MCF 10A (cell line): ENCODE results near the gene MORN5. TPM values are rescaled to one million over a fixed set of nuclear protein-coding genes. Genes with fewer than 3 reads are reported as not detected.

Experiments
- BruUV-seq: library from RNA; stranded (reverse); fragments of 400-500 nt; replicated peaks from 2 replicates; lab custom pipeline; 2021; lab: Mats Ljungman, UMichigan
- CTCF ChIA-PET: fragments of 300-600 bp; sonication (Branson Sonifier 250); formaldehyde crosslinking; extraction: SDS; loops from one replicate; lab custom pipeline; 2021; ENCODE audit warnings: antibody characterized with exemption, inconsistent platforms; lab: Yijun Ruan, JAX
- POLR2A ChIA-PET: fragments of 300-600, 350-650 bp; sonication (Branson Sonifier 250); formaldehyde crosslinking; extraction: SDS; loops from one replicate; lab custom pipeline; 2020; ENCODE audit warnings: antibody characterized with exemption, inconsistent platforms; lab: Yijun Ruan, JAX
- DNase-seq: peaks from one replicate; pipeline ENCODE4 v3.0.0-alpha.2; 2018; ENCODE audit not compliant: unreplicated experiment
- H3K27ac Mint-ChIP-seq: one replicate; pipeline ENCODE4 v1.8.0; 2022; ENCODE audit warnings: mild to moderate bottlenecking, low read depth, mixed read lengths; ENCODE audit not compliant: unreplicated experiment
- H3K27me3 Mint-ChIP-seq: one replicate; pipeline ENCODE4 v1.8.0; 2022; ENCODE audit warnings: mixed read lengths; ENCODE audit not compliant: insufficient read depth, unreplicated experiment
- H3K36me3 Mint-ChIP-seq: one replicate; pipeline ENCODE4 v1.8.0; 2022; ENCODE audit warnings: mild to moderate bottlenecking, moderate library complexity, mixed read lengths; ENCODE audit not compliant: insufficient read depth, unreplicated experiment
- H3K4me1 Mint-ChIP-seq: one replicate; pipeline ENCODE4 v1.8.0; 2022; ENCODE audit warnings: mixed read lengths; ENCODE audit not compliant: insufficient read depth, unreplicated experiment
- H3K4me3 Mint-ChIP-seq: one replicate; pipeline ENCODE4 v1.8.0; 2022; ENCODE audit warnings: mild to moderate bottlenecking, moderate library complexity, mixed read lengths; ENCODE audit not compliant: unreplicated experiment
- H3K9me3 Mint-ChIP-seq: one replicate; pipeline ENCODE4 v1.8.0; 2022; ENCODE audit warnings: mixed read lengths; ENCODE audit not compliant: unreplicated experiment
- intact Hi-C: fragments of 100-400 bp; cut with micrococcal nuclease; formaldehyde crosslinking; loops from 2 replicates; pipeline ENCODE4 v1.14.1; 2022
- total RNA-seq: library from RNA; stranded (reverse); gene quantifications from 2 replicates; pipeline ENCODE4 v1.2.3, GENCODE V29; 2022
- TF ChIP-seq, protein P1 (sequence below): fragments of 200-600 bp; IDR thresholded peaks from one replicate; pipeline ENCODE4 v1.8.0; 2022; ENCODE audit warnings: antibody characterized with exemption, mild to moderate bottlenecking; ENCODE audit not compliant: unreplicated experiment

The MORN5 gene
- total RNA-seq, 1 experiment from 2014 or later = not detected

DNA sequence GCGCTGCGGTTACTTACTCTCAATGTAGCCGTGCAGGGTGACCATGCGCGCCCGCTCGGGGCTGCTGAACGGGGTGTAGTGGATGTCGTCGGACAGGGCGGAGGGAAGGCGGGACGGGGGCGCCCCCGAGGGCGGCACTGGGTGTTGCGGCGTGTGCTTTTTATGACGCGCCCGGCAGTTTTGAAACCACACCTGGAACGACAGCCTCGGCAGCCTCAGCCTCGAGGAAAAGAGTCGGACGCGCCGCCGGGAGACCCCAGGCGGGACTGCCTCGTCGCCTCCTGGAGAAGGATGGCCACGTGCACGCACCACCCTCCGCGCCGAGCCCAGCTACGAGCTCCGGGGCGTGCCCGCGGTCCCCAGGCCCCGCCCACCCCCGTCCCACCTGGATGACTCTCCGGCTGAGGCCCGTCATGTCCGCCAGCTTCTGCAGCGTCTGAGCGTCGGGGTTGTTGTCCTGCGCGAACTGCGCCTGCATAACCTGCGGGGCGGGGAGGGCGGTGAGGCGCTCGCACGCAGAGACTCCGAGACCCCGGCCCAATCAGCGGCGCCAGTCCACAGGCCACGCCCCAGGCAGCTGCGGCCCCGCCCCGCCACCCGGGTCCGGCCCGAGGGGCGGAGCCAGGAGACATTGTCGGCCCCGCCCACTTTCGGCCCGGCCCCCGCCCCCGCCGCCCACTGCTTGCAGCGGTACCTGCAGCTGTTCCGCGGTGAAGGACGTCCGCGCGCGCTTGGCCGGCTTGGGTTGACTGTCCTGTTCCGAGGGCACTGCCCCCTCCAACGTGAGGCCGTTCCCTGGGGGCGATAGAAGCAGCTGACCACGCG lies 54.1 kb downstream of the MORN5 start:
- CTCF ChIA-PET = no interaction called here
- no TSS peak for BruUV-seq
- intact Hi-C loops = no loop called here
- Mint-ChIP-seq H3K36me3 (no peaks in the 10 kb centered on the region), H3K27ac (no peak overlapping the region), H3K9me3 (no peaks in the 10 kb centered on the region), H3K4me3 (no peak overlapping the region), H3K4me1 (peaks cover 8% of the 10 kb centered on the region), H3K27me3 (peaks cover 20% of the 10 kb centered on the region)
- TF ChIP-seq, protein P1, sequence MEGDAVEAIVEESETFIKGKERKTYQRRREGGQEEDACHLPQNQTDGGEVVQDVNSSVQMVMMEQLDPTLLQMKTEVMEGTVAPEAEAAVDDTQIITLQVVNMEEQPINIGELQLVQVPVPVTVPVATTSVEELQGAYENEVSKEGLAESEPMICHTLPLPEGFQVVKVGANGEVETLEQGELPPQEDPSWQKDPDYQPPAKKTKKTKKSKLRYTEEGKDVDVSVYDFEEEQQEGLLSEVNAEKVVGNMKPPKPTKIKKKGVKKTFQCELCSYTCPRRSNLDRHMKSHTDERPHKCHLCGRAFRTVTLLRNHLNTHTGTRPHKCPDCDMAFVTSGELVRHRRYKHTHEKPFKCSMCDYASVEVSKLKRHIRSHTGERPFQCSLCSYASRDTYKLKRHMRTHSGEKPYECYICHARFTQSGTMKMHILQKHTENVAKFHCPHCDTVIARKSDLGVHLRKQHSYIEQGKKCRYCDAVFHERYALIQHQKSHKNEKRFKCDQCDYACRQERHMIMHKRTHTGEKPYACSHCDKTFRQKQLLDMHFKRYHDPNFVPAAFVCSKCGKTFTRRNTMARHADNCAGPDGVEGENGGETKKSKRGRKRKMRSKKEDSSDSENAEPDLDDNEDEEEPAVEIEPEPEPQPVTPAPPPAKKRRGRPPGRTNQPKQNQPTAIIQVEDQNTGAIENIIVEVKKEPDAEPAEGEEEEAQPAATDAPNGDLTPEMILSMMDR = no peak
- POLR2A ChIA-PET = no interaction called here
- no peak for DNase-seq

DNA sequence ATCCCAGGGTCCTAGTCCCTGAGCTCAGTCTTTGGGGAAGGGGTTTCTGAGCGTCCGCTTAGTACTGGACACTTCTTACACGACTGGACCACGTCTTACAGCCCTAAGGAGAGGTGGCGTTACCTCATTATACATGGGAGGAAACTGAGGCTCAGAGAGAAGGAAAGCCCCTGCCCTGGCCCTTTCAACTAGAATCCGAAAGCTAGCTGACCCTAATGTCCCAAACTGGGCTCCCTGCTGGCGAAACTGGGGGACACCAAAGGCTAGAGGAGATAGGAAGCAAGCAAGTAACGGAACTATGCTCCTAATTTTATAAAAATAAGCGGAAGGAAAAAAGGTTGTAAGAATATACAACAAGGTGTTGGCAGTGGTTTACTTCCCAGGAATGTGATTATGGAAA lies 54.8 kb downstream of the MORN5 start:
- H3K4me1 Mint-ChIP-seq = peaks cover 8% of the 10 kb centered on the region
- ChIA-PET CTCF (no interaction called here), POLR2A (no interaction called here)
- H3K27me3 Mint-ChIP-seq = peaks cover 20% of the 10 kb centered on the region
- no TSS peak for BruUV-seq
- no peak overlapping the region for H3K27ac Mint-ChIP-seq
- H3K36me3 Mint-ChIP-seq = no peaks in the 10 kb centered on the region
- H3K9me3 Mint-ChIP-seq = no peaks in the 10 kb centered on the region
- H3K4me3 Mint-ChIP-seq = peak overlapping the region; percentile 23
- TF ChIP-seq, protein P1 = no peak
- intact Hi-C loops = no loop called here
- no peak for DNase-seq

DNA sequence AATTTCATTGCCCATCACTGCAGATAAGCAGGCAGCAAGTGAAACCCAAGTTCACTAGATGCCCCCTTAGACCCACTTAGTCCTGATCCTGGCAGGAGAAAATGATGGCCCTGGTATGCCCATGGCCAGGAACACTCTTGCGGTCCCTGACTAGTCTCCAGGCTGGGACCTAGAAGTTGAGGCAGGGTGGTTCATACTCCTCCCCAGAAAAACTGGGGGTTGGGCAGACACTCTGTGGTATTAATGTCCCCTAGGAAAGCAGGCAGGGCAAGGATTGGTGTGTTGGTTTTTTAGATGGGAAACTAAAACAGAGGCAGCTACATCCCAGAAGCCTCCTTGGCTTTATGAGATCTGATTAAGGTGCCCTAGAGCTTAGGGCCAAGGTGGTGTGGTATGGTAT lies 56.0 kb downstream of the MORN5 start:
- CTCF ChIA-PET = interaction anchor here (0.9 kb wide), 1 partner anchor 49 kb away, joined by 3 read pairs; the partner anchor contains the start of genes MRRF and RBM18
- no peak for DNase-seq
- Mint-ChIP-seq H3K27ac (no peak overlapping the region), H3K27me3 (peaks cover 20% of the 10 kb centered on the region), H3K4me3 (no peak overlapping the region), H3K36me3 (no peaks in the 10 kb centered on the region), H3K9me3 (no peaks in the 10 kb centered on the region), H3K4me1 (peaks cover 8% of the 10 kb centered on the region)
- TF ChIP-seq, protein P1 = no peak
- POLR2A ChIA-PET = interaction anchor here (0.7 kb wide), 1 partner anchor 9 kb away, joined by 3 read pairs; no protein-coding TSS in a partner anchor
- no TSS peak for BruUV-seq
- intact Hi-C loops = no loop called here

DNA sequence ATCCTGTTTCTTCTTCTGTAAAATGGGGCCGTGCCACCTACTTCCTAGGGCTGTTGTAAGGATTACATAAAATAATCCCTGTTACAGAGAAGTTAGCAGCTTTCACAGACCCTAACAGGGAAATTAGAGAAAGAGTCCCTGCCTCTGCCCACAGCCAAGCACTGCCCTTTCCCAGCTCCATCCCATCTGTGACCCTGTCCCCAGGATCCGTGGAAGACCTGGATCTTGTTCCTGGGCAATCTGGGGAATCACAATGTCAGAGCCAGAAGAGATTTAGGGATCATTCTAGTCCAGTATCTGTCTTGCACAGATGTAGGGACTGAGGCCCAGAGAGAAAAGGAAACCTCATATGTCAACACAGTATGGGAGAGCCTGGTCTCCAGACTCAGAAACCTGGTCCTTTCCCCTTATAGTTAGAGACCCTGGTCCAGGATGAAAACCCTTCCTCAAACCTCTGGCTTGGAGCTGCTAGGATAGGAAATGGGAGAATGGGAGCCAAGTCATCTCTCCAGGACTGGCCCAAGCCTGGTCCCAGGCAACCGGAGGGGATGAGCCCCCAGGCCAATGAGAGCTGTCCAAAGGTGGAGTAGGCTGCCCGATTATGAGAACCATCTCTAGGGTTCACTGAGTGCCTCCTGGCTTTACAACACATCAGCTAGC lies 56.6 kb downstream of the MORN5 start:
- H3K4me3 Mint-ChIP-seq = no peak overlapping the region
- ChIA-PET CTCF (interaction anchor here (0.9 kb wide), 1 partner anchor 48 kb away, joined by 3 read pairs; the partner anchor contains the start of genes MRRF and RBM18), POLR2A (interaction anchor here (0.6 to 0.7 kb wide), 2 partner anchors 10 to 688 kb away, joined by 3 read pairs; no protein-coding TSS in a partner anchor)
- H3K4me1 Mint-ChIP-seq = peaks cover 8% of the 10 kb centered on the region
- H3K9me3 Mint-ChIP-seq = no peaks in the 10 kb centered on the region
- intact Hi-C loops = no loop called here
- BruUV-seq = no TSS peak
- TF ChIP-seq, protein P1 = no peak
- no peak for DNase-seq
- H3K27ac Mint-ChIP-seq = no peak overlapping the region
- H3K36me3 Mint-ChIP-seq = no peaks in the 10 kb centered on the region
- H3K27me3 Mint-ChIP-seq = peaks cover 20% of the 10 kb centered on the region
